OCI-LY1 (cell line): ENCODE measurements around the gene GALNT2.

Experiments used
- CTCF ChIP-seq: fragments of 200-600 bp; sonication (generic), shearing (Covaris generic); IDR thresholded peaks from 2 replicates; pipeline ENCODE4 v1.5.1; 2017; ENCODE audit warnings: mild to moderate bottlenecking, antibody characterized with exemption, low read length, moderate library complexity, mixed read lengths
- EZH2 ChIP-seq: fragments of 200-600 bp; sonication (generic), shearing (Covaris generic); IDR thresholded peaks from 2 replicates; pipeline ENCODE4 v1.8.0; 2017; ENCODE audit warnings: borderline replicate concordance, mixed run types, mild to moderate bottlenecking, antibody characterized with exemption, low read length, moderate library complexity, mixed read lengths

GRCh38 chr1:230309646-230310177 lies 242.7 kb downstream of the GALNT2 start:
- no peak for TF ChIP-seq CTCF
- no peak for TF ChIP-seq EZH2
